ENCODE data around the gene PLA2G12B. TPM values are rescaled to one million over a fixed set of nuclear protein-coding genes. Genes with fewer than 3 reads are reported as not detected.

PLA2G12B gene
- total RNA-seq, 1 donor from 2014 or later: not detected

- no peak overlapping the region for H3K4me3 ChIP-seq
- H3K4me1 ChIP-seq: no peaks in the 10 kb centered on the region
- no peaks in the 10 kb centered on the region for H3K9me3 ChIP-seq
- H3K36me3 ChIP-seq: no peaks in the 10 kb centered on the region
- H3K27ac ChIP-seq: no peak overlapping the region
- TF ChIP-seq POLR2AphosphoS5 (IDR thresholded peaks at IDR 0.05; ENCODE audit: insufficient read depth in 1 of 2, low read depth in 1 of 2) (no peak), POLR2A (IDR thresholded peaks at IDR 0.05) (no peak), CTCF (IDR thresholded peaks at IDR 0.05) (no peak)
- DNase-seq (ENCODE audit: extremely low spot score in 2 of 2): no peak
- H3K27me3 ChIP-seq: no peaks in the 10 kb centered on the region
- intact Hi-C loops (cut with DNase I): no loop called here
Observed at GRCh38 chr10:72981882-72982529, 27.4 kb upstream of the PLA2G12B start.

- Histone ChIP-seq H3K9me3 (no peaks in the 10 kb centered on the region), H3K36me3 (no peaks in the 10 kb centered on the region), H3K4me3 (no peak overlapping the region), H3K27ac (no peak overlapping the region), H3K27me3 (no peaks in the 10 kb centered on the region), H3K4me1 (no peaks in the 10 kb centered on the region)
- intact Hi-C loops (cut with DNase I): no loop called here
- DNase-seq (ENCODE audit: extremely low spot score in 2 of 2): no peak
- no peak for TF ChIP-seq POLR2A (IDR thresholded peaks at IDR 0.05)
Observed at GRCh38 chr10:72981028-72981881, 26.6 kb upstream of the PLA2G12B start.

- H3K36me3 ChIP-seq: no peaks in the 10 kb centered on the region
- H3K9me3 ChIP-seq: no peaks in the 10 kb centered on the region
- H3K4me3 ChIP-seq: no peak overlapping the region
- no peak for TF ChIP-seq CTCF (IDR thresholded peaks at IDR 0.05)
- TF ChIP-seq POLR2AphosphoS5 (IDR thresholded peaks at IDR 0.05; ENCODE audit: insufficient read depth in 1 of 2, low read depth in 1 of 2): no peak
- no peak for TF ChIP-seq POLR2A (IDR thresholded peaks at IDR 0.05)
- H3K4me1 ChIP-seq: no peaks in the 10 kb centered on the region
- intact Hi-C loops (cut with DNase I): no loop called here
- no peaks in the 10 kb centered on the region for H3K27me3 ChIP-seq
- no peak overlapping the region for H3K27ac ChIP-seq
- DNase-seq (ENCODE audit: extremely low spot score in 2 of 2): no peak
Observed at GRCh38 chr10:72980348-72980747, 25.7 kb upstream of the PLA2G12B start.

GRCh38 chr10:72979709-72980108 is 25.1 kb upstream of the PLA2G12B start:
- no peak overlapping the region for H3K27ac ChIP-seq
- intact Hi-C loops (cut with DNase I): no loop called here
- H3K9me3 ChIP-seq: no peaks in the 10 kb centered on the region
- H3K4me1 ChIP-seq: no peaks in the 10 kb centered on the region
- DNase-seq (ENCODE audit: extremely low spot score in 2 of 2): no peak
- no peak for TF ChIP-seq POLR2A (IDR thresholded peaks at IDR 0.05)
- TF ChIP-seq POLR2AphosphoS5 (IDR thresholded peaks at IDR 0.05; ENCODE audit: insufficient read depth in 1 of 2, low read depth in 1 of 2): no peak
- TF ChIP-seq CTCF (IDR thresholded peaks at IDR 0.05): no peak
- H3K27me3 ChIP-seq: no peaks in the 10 kb centered on the region
- H3K4me3 ChIP-seq: no peak overlapping the region
- H3K36me3 ChIP-seq: no peaks in the 10 kb centered on the region

- no peaks in the 10 kb centered on the region for H3K36me3 ChIP-seq
- H3K4me3 ChIP-seq: no peak overlapping the region
- intact Hi-C loops (cut with DNase I): no loop called here
- no peaks in the 10 kb centered on the region for H3K9me3 ChIP-seq
- TF ChIP-seq POLR2A (IDR thresholded peaks at IDR 0.05): no peak
- TF ChIP-seq CTCF (IDR thresholded peaks at IDR 0.05): no peak
- TF ChIP-seq POLR2AphosphoS5 (IDR thresholded peaks at IDR 0.05; ENCODE audit: insufficient read depth in 1 of 2, low read depth in 1 of 2): no peak
- DNase-seq (ENCODE audit: extremely low spot score in 2 of 2): no peak
- no peak overlapping the region for H3K27ac ChIP-seq
- no peaks in the 10 kb centered on the region for H3K27me3 ChIP-seq
- H3K4me1 ChIP-seq: no peaks in the 10 kb centered on the region
Observed at GRCh38 chr10:72976886-72977285, 22.3 kb upstream of the PLA2G12B start.
